ENCODE measurements around the gene DAPK2.

The DAPK2 gene

GRCh38 chr15:63973212-63974009 is 72.9 kb downstream of the DAPK2 start:
- TF ChIP-seq CTCF (IDR thresholded peaks at IDR 0.05; ENCODE audit: unreplicated experiment in 3 of 3) = no peak
- Mint-ChIP-seq H3K27ac (no peak overlapping the region), H3K36me3 (ENCODE audit: low read depth) (no peaks in the 10 kb centered on the region), H3K27me3 (ENCODE audit: low read depth) (no peaks in the 10 kb centered on the region), H3K4me1 (peaks cover 58% of the 10 kb centered on the region), H3K9me3 (no peaks in the 10 kb centered on the region), H3K4me3 (no peak overlapping the region)

- Mint-ChIP-seq H3K27ac (peak overlapping the region in 2 of 3 experiments; percentile 38 to 70), H3K4me1 (peaks cover 52% of the 10 kb centered on the region), H3K4me3 (no peak overlapping the region), H3K27me3 (ENCODE audit: low read depth) (no peaks in the 10 kb centered on the region), H3K36me3 (ENCODE audit: low read depth) (no peaks in the 10 kb centered on the region), H3K9me3 (no peaks in the 10 kb centered on the region)
- no peak for TF ChIP-seq CTCF (IDR thresholded peaks at IDR 0.05; ENCODE audit: unreplicated experiment in 3 of 3)
Measured at GRCh38 chr15:63972801-63973200, 73.5 kb downstream of the DAPK2 start.

- peak overlapping the region; percentile 70 to 91 (median 76) for H3K27ac Mint-ChIP-seq
- TF ChIP-seq CTCF (IDR thresholded peaks at IDR 0.05; ENCODE audit: unreplicated experiment in 3 of 3) = no peak
- no peaks in the 10 kb centered on the region for H3K27me3 Mint-ChIP-seq (ENCODE audit: low read depth)
- no peaks in the 10 kb centered on the region for H3K9me3 Mint-ChIP-seq
- H3K4me3 Mint-ChIP-seq = no peak overlapping the region
- no peaks in the 10 kb centered on the region for H3K36me3 Mint-ChIP-seq (ENCODE audit: low read depth)
- H3K4me1 Mint-ChIP-seq = peaks cover 45% of the 10 kb centered on the region
Measured at GRCh38 chr15:63971904-63972303, 74.4 kb downstream of the DAPK2 start.

- Mint-ChIP-seq H3K27me3 (ENCODE audit: low read depth) (no peaks in the 10 kb centered on the region), H3K9me3 (no peaks in the 10 kb centered on the region), H3K27ac (peak overlapping the region; percentile 70 to 91 (median 76)), H3K4me1 (peaks cover 42% of the 10 kb centered on the region), H3K36me3 (ENCODE audit: low read depth) (no peaks in the 10 kb centered on the region), H3K4me3 (peak overlapping the region in 1 of 3 experiments; percentile 24)
- no peak for TF ChIP-seq CTCF (IDR thresholded peaks at IDR 0.05; ENCODE audit: unreplicated experiment in 3 of 3)
Measured at GRCh38 chr15:63971427-63971805, 74.9 kb downstream of the DAPK2 start.

- H3K9me3 Mint-ChIP-seq = peaks cover 4% of the 10 kb centered on the region
- peaks cover 42% of the 10 kb centered on the region for H3K4me1 Mint-ChIP-seq
- no peak for TF ChIP-seq CTCF (IDR thresholded peaks at IDR 0.05; ENCODE audit: unreplicated experiment in 3 of 3)
- H3K27me3 Mint-ChIP-seq (ENCODE audit: low read depth) = no peaks in the 10 kb centered on the region
- peaks cover 2% of the 10 kb centered on the region for H3K36me3 Mint-ChIP-seq (ENCODE audit: low read depth)
- H3K27ac Mint-ChIP-seq = peak overlapping the region; percentile 70 to 91 (median 76)
- peak overlapping the region in 1 of 3 experiments; percentile 24 for H3K4me3 Mint-ChIP-seq
Measured at GRCh38 chr15:63970621-63971426, 75.5 kb downstream of the DAPK2 start.

All from nephron (organoid).